Measurements from ENCODE around the gene ASPG. TPM values are rescaled to one million over a fixed set of nuclear protein-coding genes. Genes with fewer than 3 reads are reported as not detected.

The ASPG gene
- total RNA-seq, 1 donor from 2014 or later = 1.2 TPM

- peak overlapping the region; percentile 62 for H3K4me3 Mint-ChIP-seq (ENCODE audit: unreplicated experiment)
- no peaks in the 10 kb centered on the region for H3K9me3 Mint-ChIP-seq (ENCODE audit: unreplicated experiment)
- H3K4me1 Mint-ChIP-seq (ENCODE audit: unreplicated experiment) = peaks cover 30% of the 10 kb centered on the region
- TF ChIP-seq CTCF (IDR thresholded peaks at IDR 0.05; ENCODE audit: unreplicated experiment) = no peak
- H3K27ac Mint-ChIP-seq (ENCODE audit: unreplicated experiment) = no peak overlapping the region
- peaks cover 9% of the 10 kb centered on the region for H3K36me3 Mint-ChIP-seq (ENCODE audit: low read depth, unreplicated experiment)
- DNase-seq (ENCODE audit: low spot score) = no peak
- peaks cover 17% of the 10 kb centered on the region for H3K27me3 Mint-ChIP-seq (ENCODE audit: unreplicated experiment)
Measured at GRCh38 chr14:104143521-104144452, 58.3 kb downstream of the ASPG start.

GRCh38 chr14:104144453-104144790 lies 58.9 kb downstream of the ASPG start:
- TF ChIP-seq CTCF (IDR thresholded peaks at IDR 0.05; ENCODE audit: unreplicated experiment) = no peak

GRCh38 chr14:104144911-104145825 lies 59.7 kb downstream of the ASPG start:
- peak overlapping the region; percentile 82 for H3K4me3 Mint-ChIP-seq (ENCODE audit: unreplicated experiment)
- DNase-seq (ENCODE audit: low spot score) = no peak
- H3K27me3 Mint-ChIP-seq (ENCODE audit: unreplicated experiment) = peaks cover 17% of the 10 kb centered on the region
- H3K9me3 Mint-ChIP-seq (ENCODE audit: unreplicated experiment) = no peaks in the 10 kb centered on the region
- TF ChIP-seq CTCF (IDR thresholded peaks at IDR 0.05; ENCODE audit: unreplicated experiment) = no peak
- H3K36me3 Mint-ChIP-seq (ENCODE audit: low read depth, unreplicated experiment) = peaks cover 9% of the 10 kb centered on the region
- no peak overlapping the region for H3K27ac Mint-ChIP-seq (ENCODE audit: unreplicated experiment)
- H3K4me1 Mint-ChIP-seq (ENCODE audit: unreplicated experiment) = peaks cover 30% of the 10 kb centered on the region

More at GRCh38 chr14:104144453-104144790, 58.9 kb downstream of the ASPG start:
- no peak for DNase-seq (ENCODE audit: low spot score)
- H3K4me3 Mint-ChIP-seq (ENCODE audit: unreplicated experiment) = peak overlapping the region; percentile 82
- H3K9me3 Mint-ChIP-seq (ENCODE audit: unreplicated experiment) = no peaks in the 10 kb centered on the region
- peaks cover 30% of the 10 kb centered on the region for H3K4me1 Mint-ChIP-seq (ENCODE audit: unreplicated experiment)
- H3K27ac Mint-ChIP-seq (ENCODE audit: unreplicated experiment) = no peak overlapping the region
- peaks cover 9% of the 10 kb centered on the region for H3K36me3 Mint-ChIP-seq (ENCODE audit: low read depth, unreplicated experiment)
- H3K27me3 Mint-ChIP-seq (ENCODE audit: unreplicated experiment) = peaks cover 17% of the 10 kb centered on the region

GRCh38 chr14:104145826-104146601 lies 60.5 kb downstream of the ASPG start:
- Mint-ChIP-seq H3K36me3 (ENCODE audit: low read depth, unreplicated experiment) (peaks cover 9% of the 10 kb centered on the region), H3K4me1 (ENCODE audit: unreplicated experiment) (peaks cover 27% of the 10 kb centered on the region), H3K27ac (ENCODE audit: unreplicated experiment) (no peak overlapping the region), H3K4me3 (ENCODE audit: unreplicated experiment) (no peak overlapping the region), H3K27me3 (ENCODE audit: unreplicated experiment) (peaks cover 16% of the 10 kb centered on the region), H3K9me3 (ENCODE audit: unreplicated experiment) (no peaks in the 10 kb centered on the region)
- no peak for TF ChIP-seq CTCF (IDR thresholded peaks at IDR 0.05; ENCODE audit: unreplicated experiment)
- DNase-seq (ENCODE audit: low spot score) = no peak

Measured in endothelial cell (in vitro differentiated cells).